H1 (cell line): ENCODE results near the gene RNASEL. TPM values are rescaled to one million over a fixed set of nuclear protein-coding genes. Genes with fewer than 3 reads are reported as not detected.

ENCODE experiments used
- CTCF ChIA-PET: fragments of 300-600 bp; sonication (Branson Sonifier 250); formaldehyde crosslinking; loops from one replicate; lab custom pipeline; 2021; ENCODE audit not compliant: partially characterized antibody; lab: Charles Lee
- POLR2A ChIA-PET: fragments of 300-600 bp; sonication (Branson Sonifier 250); formaldehyde crosslinking; loops from one replicate; lab custom pipeline; 2021; ENCODE audit warnings: inconsistent platforms; ENCODE audit not compliant: partially characterized antibody; lab: Charles Lee
- DNase-seq, 2 experiments: peaks; one replicate each; pipeline versions ENCODE4 v3.0.0 to v3.0.0-alpha.2; 2010 to 2022; ENCODE audit warnings: low spot score in 2 of 2, low read depth in 1 of 2, mixed read lengths in 1 of 2
- FAIRE-seq: peaks from 2 replicates; lab custom pipeline; 2011; peaks lifted over from hg19 to GRCh38; lab: Jason Lieb, UNC
- H2AFZ ChIP-seq: 2 replicates; pipeline ENCODE4 v1.8.1; 2012; ENCODE audit warnings: low read length, inconsistent platforms
- H2AK5ac ChIP-seq: 2 replicates; pipeline ENCODE4 v1.6.1; 2013; ENCODE audit warnings: low read depth, low read length
- H2BK120ac ChIP-seq: replicated peaks from 2 replicates; pipeline ENCODE3; 2013; ENCODE audit warnings: low read depth, low read length, inconsistent platforms
- H2BK12ac ChIP-seq: 2 replicates; pipeline ENCODE4 v1.6.1; 2013; ENCODE audit warnings: low read depth, low read length
- H2BK15ac ChIP-seq: 2 replicates; pipeline ENCODE4 v1.6.1; 2013; ENCODE audit warnings: low read length
- H2BK20ac ChIP-seq: 2 replicates; pipeline ENCODE4 v1.6.1; 2013; ENCODE audit warnings: low read length
- H2BK5ac ChIP-seq: 2 replicates; pipeline ENCODE4 v1.6.1; 2013; ENCODE audit warnings: low read depth, low read length
- H3K14ac ChIP-seq: 2 replicates; pipeline ENCODE4 v1.6.1; 2013; ENCODE audit warnings: inconsistent platforms; ENCODE audit not compliant: insufficient read length
- H3K18ac ChIP-seq: 2 replicates; pipeline ENCODE4 v1.6.1; 2013; ENCODE audit warnings: low read length; ENCODE audit errors: extremely low read depth
- H3K23ac ChIP-seq: 2 replicates; pipeline ENCODE4 v1.6.1; 2013; ENCODE audit warnings: inconsistent platforms; ENCODE audit not compliant: insufficient read length
- H3K23me2 ChIP-seq: 2 replicates; pipeline ENCODE4 v1.6.1; 2013; ENCODE audit warnings: low read depth, low read length
- H3K27ac ChIP-seq: 2 replicates; pipeline ENCODE4 v1.6.1; 2011; ENCODE audit warnings: low read depth, low read length, inconsistent platforms
- H3K27me3 ChIP-seq, 4 experiments: replicated peaks in 1 of 4; 1 replicate in 1 of 4; 2 replicates in 3 of 4; pipeline versions ENCODE4 v1.6.1 to v1.8.1; 2011 to 2013; ENCODE audit warnings: low read length in 3 of 4, mild to moderate bottlenecking in 3 of 4, inconsistent platforms in 2 of 4, mixed read lengths in 2 of 4, moderate library complexity in 1 of 4; ENCODE audit not compliant: control insufficient read depth in 3 of 4, insufficient read depth in 3 of 4; ENCODE audit errors: extremely low read depth in 1 of 4
- H3K36me3 ChIP-seq, 4 experiments: 2 replicates each; pipeline versions ENCODE4 v1.6.1 to v1.8.1; 2011 to 2013; ENCODE audit warnings: mild to moderate bottlenecking in 4 of 4, low read length in 3 of 4, moderate library complexity in 2 of 4, control low read depth in 1 of 4, inconsistent platforms in 1 of 4; ENCODE audit not compliant: insufficient read depth in 4 of 4, control insufficient read depth in 2 of 4
- H3K4ac ChIP-seq: replicated peaks from 2 replicates; pipeline ENCODE3; 2013; ENCODE audit warnings: low read length, low read depth, mixed read lengths, inconsistent platforms; ENCODE audit not compliant: insufficient read length
- H3K4me1 ChIP-seq, 4 experiments: replicated peaks in 1 of 4; 1 replicate in 1 of 4; 2 replicates in 3 of 4; pipeline versions ENCODE4 v1.6.1 to v1.8.1; 2011 to 2013; ENCODE audit warnings: low read length in 3 of 4, inconsistent platforms in 2 of 4, mixed read lengths in 1 of 4; ENCODE audit not compliant: insufficient read depth in 4 of 4, control insufficient read depth in 3 of 4
- H3K4me2 ChIP-seq, 2 experiments: 2 replicates each; pipeline versions ENCODE4 v1.6.1 to v1.8.1; 2011 to 2013; ENCODE audit warnings: low read depth in 2 of 2, low read length in 2 of 2, control low read depth in 1 of 2, inconsistent platforms in 1 of 2, mild to moderate bottlenecking in 1 of 2; ENCODE audit not compliant: insufficient read depth in 1 of 2
- H3K4me3 ChIP-seq, 4 experiments: fragments of 200-600, 300-600 bp in 1 of 4; sonication (generic), shearing (Covaris generic), sonication (Bioruptor Twin) in 1 of 4; 2 replicates each; pipeline versions ENCODE4 v1.5.1 to v1.8.1; 2011 to 2016; ENCODE audit warnings: low read length in 4 of 4, low read depth in 3 of 4, control low read depth in 2 of 4, inconsistent platforms in 2 of 4, mild to moderate bottlenecking in 2 of 4, mixed read lengths in 1 of 4, moderate library complexity in 1 of 4; ENCODE audit not compliant: insufficient read depth in 2 of 4; ENCODE audit errors: extremely low read depth in 1 of 4
- H3K56ac ChIP-seq: replicated peaks from 2 replicates; pipeline ENCODE3; 2013; ENCODE audit warnings: low read depth, mild to moderate bottlenecking, mixed read lengths, low read length, inconsistent platforms; ENCODE audit not compliant: insufficient read length
- H3K79me1 ChIP-seq: 2 replicates; pipeline ENCODE4 v1.6.1; 2013; ENCODE audit warnings: low read depth, low read length, control low read depth
- H3K79me2 ChIP-seq, 2 experiments: 2 replicates each; pipeline versions ENCODE4 v1.6.1 to v1.8.1; 2012 to 2013; ENCODE audit warnings: low read length in 2 of 2, mild to moderate bottlenecking in 2 of 2, inconsistent platforms in 1 of 2; ENCODE audit not compliant: insufficient read depth in 2 of 2, control insufficient read depth in 1 of 2
- H3K9ac ChIP-seq, 4 experiments: replicated peaks in 1 of 4; 1 replicate in 1 of 4; 2 replicates in 3 of 4; pipeline versions ENCODE4 v1.6.1 to v1.8.1; 2011 to 2013; ENCODE audit warnings: low read depth in 3 of 4, low read length in 3 of 4, control low read depth in 2 of 4, mild to moderate bottlenecking in 2 of 4, moderate library complexity in 2 of 4, inconsistent platforms in 1 of 4; ENCODE audit errors: extremely low read depth in 1 of 4
- H3K9me3 ChIP-seq, 2 experiments: 2 replicates each; pipeline versions ENCODE4 v1.6.1 to v1.8.1; 2012 to 2013; ENCODE audit warnings: mild to moderate bottlenecking in 2 of 2, moderate library complexity in 2 of 2, control low read depth in 1 of 2, inconsistent platforms in 1 of 2, low read depth in 1 of 2, low read length in 1 of 2, mixed read lengths in 1 of 2; ENCODE audit not compliant: insufficient read depth in 2 of 2
- H4K20me1 ChIP-seq, 2 experiments: replicated peaks in 1 of 2; 2 replicates each; pipeline versions ENCODE3 to v1.8.1; 2011 to 2013; ENCODE audit warnings: inconsistent platforms in 2 of 2, low read length in 2 of 2, mild to moderate bottlenecking in 1 of 2; ENCODE audit not compliant: insufficient read depth in 2 of 2, control insufficient read depth in 1 of 2
- H4K5ac ChIP-seq: 2 replicates; pipeline ENCODE4 v1.6.1; 2013; ENCODE audit warnings: low read length, low read depth, mixed read lengths, inconsistent platforms; ENCODE audit not compliant: insufficient read length
- H4K8ac ChIP-seq: 2 replicates; pipeline ENCODE4 v1.8.0; 2013; ENCODE audit warnings: mild to moderate bottlenecking, moderate library complexity, low read length, inconsistent platforms; ENCODE audit not compliant: insufficient read depth; ENCODE audit errors: extremely low read depth
- H4K91ac ChIP-seq: replicated peaks from 2 replicates; pipeline ENCODE3; 2013; ENCODE audit warnings: low read length, mixed read lengths, inconsistent platforms; ENCODE audit not compliant: insufficient read length
- CBX8 ChIP-seq: fragments of 300-800, 300-1000 bp; sonication (generic); IDR thresholded peaks from 2 replicates; pipeline ENCODE4 v1.7.1; 2016; ENCODE audit warnings: low read depth, low read length, borderline replicate concordance
- HDAC2 ChIP-seq, 2 experiments: fragments of 300-600 bp in 1 of 2; sonication (generic) in 1 of 2; IDR thresholded peaks; 2 replicates each; pipeline ENCODE4 v1.6.1; 2011 to 2012; ENCODE audit warnings: low read depth in 2 of 2, low read length in 2 of 2, mild to moderate bottlenecking in 2 of 2, moderate library complexity in 2 of 2, borderline replicate concordance in 1 of 2, inconsistent platforms in 1 of 2
- SRF ChIP-seq: IDR thresholded peaks from 2 replicates; pipeline ENCODE4 v1.6.1; 2011; ENCODE audit warnings: mild to moderate bottlenecking, low read depth, low read length, moderate library complexity
- TBP ChIP-seq: IDR thresholded peaks from 2 replicates; pipeline ENCODE4 v1.6.1; 2011; ENCODE audit warnings: low read depth, low read length, improper control_type of control experiment
- WGBS, 2 experiments: shearing (Covaris generic) in 1 of 2; methylation state at CpG; one replicate each; pipeline versions ENCODE4 v1.1.6 to v1.1.7; 2013 to 2015; ENCODE audit warnings: low lambda C conversion rate in 2 of 2, mixed read lengths in 2 of 2, inconsistent platforms in 1 of 2, low coverage in 1 of 2, missing lambda C conversion rate in 1 of 2; ENCODE audit not compliant: insufficient replicate concordance in 2 of 2, insufficient coverage in 1 of 2, insufficient read length in 1 of 2; ENCODE audit errors: extremely low coverage in 1 of 2, missing lambda C conversion rate in 1 of 2; 5-methylcytosine and 5-hydroxymethylcytosine counted together
- polyA plus RNA-seq, 7 experiments: library from polyadenylated mRNA; depleted of rRNA in 3 of 7; stranded (reverse) in 5 of 7; unstranded in 2 of 7; fragments of >200 nt in 5 of 7; fragments of 200-250 nt in 2 of 7; gene quantifications; 1 replicate in 5 of 7; 2 replicates in 1 of 7; 4 replicates in 1 of 7; pipeline versions ENCODE4 v1.2.1 to v1.2.3, GENCODE V29; 2011 to 2013; ENCODE audit warnings: missing spikeins in 2 of 7, mixed read lengths in 2 of 7
- total RNA-seq: library from RNA; stranded (reverse); fragmentation: NEBNext Ultra II Directional; extraction: Animal tissue kit (Norgen Biotek cat#: 25700); gene quantifications from 2 replicates; pipeline ENCODE4 v1.2.1, GENCODE V29; 2021

Gene RNASEL
- total and polyA plus RNA-seq, 2 of the 8 experiments (the other 6 are each of a cell fraction or from before 2014, with no cell fraction given), result 0.39 to 0.78 TPM

DNA sequence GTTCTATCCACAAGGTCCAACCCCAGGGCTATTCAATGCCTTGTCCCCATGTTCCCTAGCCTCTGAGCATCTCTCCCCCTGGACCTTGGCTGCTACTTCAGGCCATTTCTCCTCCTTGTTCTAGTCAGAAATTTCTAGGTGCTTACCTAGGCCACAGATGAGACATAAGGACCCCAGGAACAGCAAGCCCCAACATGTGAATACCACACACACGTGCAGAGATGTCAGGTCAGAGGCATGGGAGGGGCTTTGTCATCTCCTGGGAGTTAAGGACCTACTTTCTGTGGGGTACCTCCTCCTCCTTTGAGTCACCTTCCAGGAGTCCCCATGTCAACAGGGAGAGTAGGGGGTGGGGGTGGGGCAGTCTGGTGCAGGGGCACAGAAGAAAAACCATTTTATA, 22.3 kb upstream of the RNASEL start:
- no peak overlapping the region for H2AFZ ChIP-seq
- H4K20me1 ChIP-seq, result no peaks in the 10 kb centered on the region
- H2BK12ac ChIP-seq, result peak overlapping the region; percentile 83
- peak overlapping the region; percentile 36; the same call in 1 of the 2 replicates for H2BK5ac ChIP-seq
- H3K23ac ChIP-seq, result no peak overlapping the region
- H3K14ac ChIP-seq, result no peak overlapping the region
- H3K18ac ChIP-seq, result peak overlapping the region; percentile 51; the same call in 1 of the 2 replicates
- H4K8ac ChIP-seq, result no peak overlapping the region
- WGBS, 2 experiments, result 78% methylated on average over 1 of the region's 1 CpG; no CpG with 5 or more reads in 1 of the 2 experiments
- H3K27me3 ChIP-seq, result peaks cover 0 to 24% (median 13%) of the 10 kb centered on the region in 4 experiments; a peak in 6 of 7 replicates
- H2BK120ac ChIP-seq, result peak overlapping the region; percentile 26
- peak overlapping the region; percentile 11 to 19; a peak in 1 of 4 replicates for H3K4me2 ChIP-seq
- peak overlapping the region; percentile 62; the same call in 1 of the 2 replicates for H2BK20ac ChIP-seq
- H2BK15ac ChIP-seq, result peak overlapping the region; percentile 83; the same call in 1 of the 2 replicates
- H3K9ac ChIP-seq, result no peak overlapping the region
- CTCF ChIA-PET, result interaction anchor here (0.7 to 37.1 kb wide), 10 partner anchors 12 to 531 kb away, joined by 3 to 1131 read pairs (median 4); partner anchors contain the start of gene NPL
- H3K79me2 ChIP-seq, result no peaks in the 10 kb centered on the region
- H3K36me3 ChIP-seq, result no peaks in the 10 kb centered on the region; a peak in 1 of 8 replicates
- peak overlapping the region; percentile 72 for H4K91ac ChIP-seq
- H3K23me2 ChIP-seq, result peaks cover 11% of the 10 kb centered on the region
- no peak overlapping the region for H3K4me3 ChIP-seq
- no peak overlapping the region for H2AK5ac ChIP-seq
- no peak overlapping the region for H4K5ac ChIP-seq
- POLR2A ChIA-PET, result interaction anchor here (0.6 to 11.9 kb wide), 6 partner anchors 9 to 201 kb away, joined by 3 to 231 read pairs (median 4); partner anchors contain the start of gene RGS16
- peaks cover 17 to 34% (median 21%) of the 10 kb centered on the region in 4 experiments for H3K4me1 ChIP-seq
- no peak overlapping the region for H3K56ac ChIP-seq
- H3K27ac ChIP-seq, result no peak overlapping the region
- no peak overlapping the region for H3K4ac ChIP-seq
- no peak for FAIRE-seq
- no peak for DNase-seq
- H3K9me3 ChIP-seq, result no peaks in the 10 kb centered on the region
- H3K79me1 ChIP-seq, result no peaks in the 10 kb centered on the region
- TF ChIP-seq TBP, result no peak
- no peak for TF ChIP-seq HDAC2 (IDR thresholded peaks at IDR 0.05; ENCODE audit: borderline replicate concordance in 1 of 2, low read depth in 2 of 2, low read length in 2 of 2)
- TF ChIP-seq SRF, result no peak
- TF ChIP-seq CBX8, result no peak
